Activated gamma-delta T cell treated with anti-CD3 and anti-CD28 coated beads, Interleukin-2, amount 50 U/mL, for 16 hours (primary cell): ENCODE measurements around the gene ERFL.
A peak's percentile ranks its signal among the peaks of the same experiment; 100 is the strongest.
"Not testable (repeated sequence)": the region's sequence is repeated elsewhere in the genome, so short reads cannot be mapped to it uniquely, and the experiment has no call there.

Source experiments
- DNase-seq: peaks from one replicate; pipeline ENCODE4 v3.0.0-alpha.2; 2020; ENCODE audit warnings: low read depth

Gene ERFL

DNA sequence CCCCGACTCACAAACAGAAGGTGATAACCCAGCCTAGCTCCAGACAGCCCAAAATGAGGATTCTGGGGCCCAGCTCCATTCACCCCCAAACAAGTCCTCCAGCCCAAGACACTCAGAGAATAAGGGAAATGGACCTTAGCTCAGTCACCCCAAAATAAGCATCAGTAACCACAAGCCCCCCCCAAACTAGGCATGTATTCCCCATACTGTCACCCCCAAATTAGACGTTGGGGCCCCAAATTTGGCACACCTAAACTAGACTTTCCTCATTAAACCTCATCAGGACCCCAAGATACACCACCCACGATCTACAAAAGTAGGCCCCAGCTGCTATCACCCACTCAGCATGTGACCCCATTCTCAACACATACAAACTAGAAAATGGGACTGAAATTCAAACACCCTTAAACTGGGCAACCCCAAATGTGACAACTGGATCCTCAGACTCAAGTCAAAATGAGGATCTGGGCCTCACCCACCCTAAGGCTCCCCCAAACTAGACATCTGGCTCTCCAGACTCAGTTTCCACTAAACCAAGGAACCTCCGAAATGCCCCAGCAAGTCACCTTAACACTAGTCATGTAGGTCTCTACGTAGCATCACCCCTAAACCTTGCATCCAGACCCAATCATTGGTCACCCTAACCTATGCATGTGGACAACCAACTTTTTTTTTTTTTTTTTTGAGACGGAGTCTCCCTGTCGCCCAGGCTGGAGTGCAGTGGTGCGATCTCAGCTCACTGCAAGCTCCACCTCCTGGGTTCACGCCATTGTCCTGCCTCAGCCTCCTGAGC lies 13.4 kb upstream of the ERFL start:
- DNase-seq: no peak

DNA sequence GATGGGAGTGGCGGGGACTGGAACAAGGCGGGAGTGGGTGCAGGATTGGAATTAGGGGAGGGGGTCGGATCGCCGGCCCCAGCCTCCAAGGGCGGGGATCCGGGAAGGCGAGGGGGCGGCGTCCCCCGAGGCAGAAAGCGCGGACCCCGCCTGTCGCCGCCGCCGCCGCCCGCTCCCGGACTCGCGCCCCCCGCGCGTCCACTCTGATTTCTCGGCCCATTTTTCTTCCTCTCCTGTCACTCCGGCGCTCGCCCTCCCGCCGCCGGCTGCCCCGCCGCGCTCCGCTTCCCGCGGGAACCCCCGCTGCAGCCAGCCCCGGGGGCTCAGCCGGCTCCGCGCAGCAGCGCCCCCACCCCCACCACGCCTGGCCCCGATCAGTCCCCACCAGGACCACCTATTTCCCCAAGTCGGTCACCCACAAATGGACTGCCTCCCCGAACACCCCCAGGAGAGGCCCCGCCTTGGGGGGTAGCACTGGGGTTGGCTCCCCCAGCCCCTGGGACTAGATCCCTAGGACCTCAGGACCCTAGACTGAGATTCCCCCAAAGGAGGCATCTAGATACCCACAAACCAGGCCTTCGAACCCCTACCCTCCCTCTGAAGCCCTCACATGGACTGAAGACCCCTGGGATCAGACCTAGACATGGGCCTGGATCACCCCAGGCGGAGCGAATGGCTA lies 12.6 kb upstream of the ERFL start:
- DNase-seq: no peak

DNA sequence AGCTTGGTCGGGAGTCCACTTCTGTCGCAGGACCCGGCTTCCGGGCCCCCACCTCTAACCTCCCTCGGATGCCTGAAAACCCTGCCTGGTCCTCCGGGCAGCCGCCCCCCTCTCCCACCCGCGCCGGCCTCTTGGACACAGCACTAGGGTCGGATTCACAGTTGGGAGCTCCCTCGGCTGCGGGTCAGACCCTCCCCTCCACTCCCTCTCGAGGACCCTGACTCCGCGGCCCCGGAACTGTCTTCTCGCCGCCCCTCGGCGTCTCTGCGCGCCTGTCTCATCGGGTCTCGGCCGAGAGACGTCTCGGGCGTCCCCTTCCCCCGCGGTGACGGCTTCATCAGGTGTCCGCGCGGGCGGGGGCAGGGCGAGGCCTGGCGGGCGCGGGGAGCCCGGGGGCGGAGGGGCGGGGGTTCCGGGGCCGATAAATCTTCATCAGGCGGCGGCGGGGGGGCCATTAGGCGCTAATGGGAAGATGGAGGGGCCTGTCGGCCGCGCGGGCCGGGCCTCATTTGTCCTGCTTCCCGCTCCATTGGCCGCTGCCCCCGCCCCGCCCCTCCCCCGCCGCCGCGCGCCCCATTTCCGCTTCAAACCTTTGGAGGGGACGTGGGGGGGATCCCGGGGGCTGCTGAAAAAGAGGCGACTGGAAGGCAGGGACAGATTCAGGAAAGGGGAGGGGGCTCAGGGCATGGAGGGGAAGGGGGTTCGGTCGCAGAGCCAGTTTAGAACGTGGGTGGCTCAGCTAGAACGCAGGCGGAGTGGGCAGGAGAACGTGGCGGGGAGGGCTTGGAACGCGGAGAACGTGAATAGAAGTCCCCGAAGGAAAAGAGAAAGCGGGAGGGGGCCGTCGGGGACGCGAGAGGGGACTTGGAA lies 11.8 kb upstream of the ERFL start:
- DNase-seq: no peak

- DNase-seq: not testable (repeated sequence)
Measured at GRCh38 chr19:41939209-41939608, 11.0 kb upstream of the ERFL start.

DNA sequence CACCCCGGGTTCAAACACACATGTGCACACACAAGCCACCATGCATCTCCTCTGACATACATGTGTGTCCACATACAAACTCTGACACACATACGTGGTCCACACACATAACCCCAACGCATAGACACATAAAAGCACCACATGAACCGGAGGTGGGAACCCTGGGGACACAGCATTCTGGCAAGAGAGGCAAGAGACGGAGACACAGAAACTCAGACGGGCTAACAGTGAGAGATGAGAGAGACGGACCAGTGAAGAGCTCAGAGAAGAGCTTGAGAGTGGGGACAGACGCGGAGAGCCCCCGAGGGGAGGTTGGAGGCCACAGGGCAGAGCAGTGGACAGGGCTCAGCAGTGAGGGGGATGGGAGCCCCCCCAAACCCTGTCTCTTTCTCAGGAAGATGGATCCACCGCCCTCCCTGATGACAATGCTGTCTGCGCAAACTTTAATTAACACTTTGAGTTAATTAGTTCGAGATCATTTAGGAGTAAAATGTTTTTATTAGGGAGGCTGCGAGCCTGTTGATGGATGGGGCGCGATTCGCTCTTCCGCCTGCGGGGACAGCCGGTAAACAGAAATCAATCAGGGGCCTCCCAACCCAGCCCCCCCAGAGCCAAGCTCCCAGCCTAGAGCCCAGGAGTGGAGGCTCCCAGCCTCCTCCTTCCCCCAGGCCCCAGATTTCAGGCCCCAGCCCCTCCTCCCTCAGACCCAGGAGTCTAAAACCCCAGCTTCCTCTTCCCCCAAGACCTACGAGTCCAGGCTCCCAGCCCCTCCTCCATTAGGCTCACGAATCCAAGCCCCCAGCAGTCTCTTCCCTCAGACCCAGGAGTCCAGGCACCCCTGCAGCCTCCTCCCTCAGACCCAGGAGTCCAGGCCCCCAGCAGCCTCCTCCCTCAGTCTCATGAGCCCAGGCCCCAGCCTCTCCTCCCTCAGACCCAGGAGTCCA lies 9.5 kb upstream of the ERFL start:
- DNase-seq: no peak

DNA sequence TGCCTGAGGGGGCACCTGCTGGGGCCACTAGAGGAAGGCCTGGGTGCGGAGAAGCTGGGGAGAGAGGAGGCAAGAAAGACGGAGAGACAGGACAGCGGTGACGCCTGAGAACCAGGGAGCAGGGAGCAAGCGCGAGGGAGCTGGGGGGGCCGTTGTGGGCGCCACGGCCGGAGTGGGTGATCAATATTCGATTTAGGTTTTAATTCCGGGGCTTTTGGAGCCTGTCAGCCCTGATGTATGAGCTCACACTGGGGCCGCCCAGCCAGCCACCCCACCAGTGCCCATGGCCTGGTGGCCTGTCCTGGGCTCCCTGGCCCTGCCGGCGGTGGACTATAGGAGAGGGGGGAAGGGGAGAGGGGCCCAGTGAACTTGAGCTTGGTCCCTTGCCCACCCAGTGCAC lies 8.7 kb upstream of the ERFL start:
- DNase-seq: no peak

- DNase-seq: peak; percentile 38
Measured at GRCh38 chr19:41936416-41936850, 8.2 kb upstream of the ERFL start.

DNA sequence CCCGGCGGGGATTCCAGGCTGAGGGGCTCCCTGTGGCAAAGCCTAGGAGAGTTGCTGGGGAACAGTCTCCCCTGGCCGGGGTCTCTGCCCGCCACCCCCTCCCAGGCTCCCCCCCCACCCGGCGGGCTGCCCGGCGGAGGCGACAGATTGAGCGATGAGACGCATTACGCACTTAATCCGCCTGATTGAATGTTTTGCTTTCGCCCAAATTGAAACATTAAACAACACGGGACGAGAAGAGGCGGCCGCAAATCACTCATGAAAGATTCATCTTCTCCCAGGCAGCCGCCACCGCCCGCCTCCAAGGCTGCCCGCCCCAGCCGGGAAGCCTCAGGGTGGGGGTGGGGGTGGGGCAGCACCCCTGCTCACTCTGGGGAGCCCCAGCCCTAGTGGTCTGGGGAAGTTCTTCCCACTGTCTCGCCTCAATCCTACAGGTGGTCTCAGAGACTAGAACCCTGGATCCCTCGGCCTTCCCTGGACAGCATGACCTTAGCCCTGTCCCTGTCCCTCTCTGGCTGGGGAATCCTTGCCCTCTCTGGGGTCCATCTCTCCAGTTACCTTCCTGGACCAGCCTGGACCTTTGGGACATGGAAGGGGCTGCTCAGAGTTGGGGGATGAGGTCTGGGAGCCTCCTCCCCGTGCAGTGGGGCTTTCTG lies 7.6 kb upstream of the ERFL start:
- no peak for DNase-seq

GRCh38 chr19:41934849-41935374 lies 6.7 kb upstream of the ERFL start:
- peak; percentile 75 for DNase-seq

- DNase-seq: no peak
Measured at GRCh38 chr19:41933693-41934426, 5.6 kb upstream of the ERFL start.

DNA sequence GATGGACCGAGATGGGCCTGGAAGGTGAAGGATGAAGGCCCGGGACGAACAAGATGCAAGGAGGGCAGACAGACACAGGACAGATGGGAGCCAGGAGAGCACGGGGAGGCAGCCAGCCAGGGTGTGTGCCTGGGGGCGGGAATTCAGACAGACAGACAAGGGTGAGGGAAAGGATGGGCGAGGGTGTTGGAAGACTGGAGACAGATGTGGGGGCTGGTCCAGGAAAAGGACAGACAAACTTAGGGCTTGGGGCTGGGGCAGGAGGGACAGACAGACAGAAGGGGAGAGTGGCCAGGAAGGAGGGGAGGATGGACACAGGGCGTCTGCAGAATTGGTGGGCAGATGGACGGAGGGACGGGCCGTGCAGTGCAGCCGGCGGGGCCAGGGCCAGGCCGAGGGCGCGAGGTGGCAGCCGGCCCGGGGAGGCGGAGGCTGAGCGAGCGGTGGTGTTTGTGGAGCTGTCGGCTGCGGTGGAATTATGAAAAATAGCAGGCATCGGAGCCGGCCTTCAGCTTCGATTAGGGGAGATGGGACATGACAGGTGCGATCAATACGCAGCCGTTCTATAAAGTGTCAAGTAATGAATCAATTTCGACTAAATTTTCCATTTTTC lies 4.6 kb upstream of the ERFL start:
- no peak for DNase-seq

- DNase-seq: no peak
Measured at GRCh38 chr19:41932259-41932719, 4.0 kb upstream of the ERFL start.

GRCh38 chr19:41930926-41931592 lies 2.8 kb upstream of the ERFL start:
- DNase-seq: no peak

DNA sequence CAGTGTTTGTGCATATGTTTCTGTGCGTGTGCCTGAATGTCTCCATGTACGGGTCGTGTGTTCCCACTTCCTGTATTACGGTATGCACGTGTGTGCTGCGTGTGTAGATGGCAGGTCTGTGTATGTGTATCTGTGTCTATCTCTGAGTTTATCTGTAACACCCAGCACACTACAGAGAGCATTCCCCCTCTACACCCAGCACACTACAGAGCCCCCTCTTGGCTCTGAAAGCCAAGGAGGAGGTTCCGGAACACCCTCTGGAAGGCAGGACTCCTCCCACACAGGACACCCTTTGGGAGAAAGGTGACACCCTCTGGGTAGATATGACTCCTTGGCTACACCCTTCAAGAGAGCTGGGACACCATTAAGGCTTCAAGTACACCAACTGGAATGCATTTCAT lies 2.1 kb upstream of the ERFL start:
- DNase-seq: no peak

- no peak for DNase-seq
Measured at GRCh38 chr19:41929536-41930071, 1.4 kb upstream of the ERFL start.

- DNase-seq: no peak
Measured at GRCh38 chr19:41928754-41929535, 696 bp upstream of the ERFL start.

DNA sequence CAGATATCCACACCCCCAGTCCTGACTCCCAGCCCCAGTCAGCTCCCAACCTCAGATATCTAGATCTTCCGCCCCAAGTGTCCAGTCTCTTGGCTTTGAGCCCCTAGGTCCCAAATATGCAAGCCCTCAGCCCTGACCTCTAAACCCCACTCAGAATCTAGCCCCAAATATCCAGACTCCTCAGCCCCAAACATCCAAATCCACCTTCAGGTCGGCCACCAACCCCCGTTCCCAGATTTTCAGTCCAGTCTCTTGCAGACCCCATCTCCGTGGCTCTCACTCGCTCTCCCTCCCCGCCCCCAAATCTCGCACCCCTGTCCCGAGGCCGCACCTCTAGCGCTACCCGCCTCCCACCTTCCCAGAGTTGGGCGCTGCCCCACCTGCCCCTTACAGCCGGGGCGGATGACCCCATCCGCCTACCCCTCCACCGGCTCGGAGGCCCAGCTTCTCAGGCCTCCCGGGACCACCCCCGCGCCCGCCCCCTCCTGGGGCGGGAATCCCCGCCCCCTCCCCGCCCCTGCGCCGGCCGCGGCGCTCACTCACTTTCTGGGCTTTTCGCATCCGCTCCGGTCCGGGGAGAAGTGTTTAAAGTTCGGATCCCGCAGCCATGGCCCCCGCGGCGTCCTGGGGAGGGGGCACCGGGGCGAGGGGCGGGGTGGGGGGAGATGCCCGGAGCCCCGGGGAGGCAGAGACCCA lies 604 bp downstream of the ERFL start:
- DNase-seq: no peak
